PC-9 (cell line): ENCODE results near the gene LINS1. TPM values are rescaled to one million over a fixed set of nuclear protein-coding genes. Genes with fewer than 3 reads are reported as not detected.

Experiments used
- BruUV-seq: library from RNA; stranded (reverse); fragments of 400-500 nt; replicated peaks from 2 replicates; lab custom pipeline; 2021; lab: Mats Ljungman, UMichigan
- CTCF ChIA-PET: fragments of 300-600 bp; sonication (Branson Sonifier 250); formaldehyde crosslinking; loops from one replicate; lab custom pipeline; 2022; ENCODE audit warnings: antibody characterized with exemption; lab: Charles Lee
- POLR2A ChIA-PET: fragments of 300-600 bp; sonication (Branson Sonifier 250); formaldehyde crosslinking; loops from one replicate; lab custom pipeline; 2022; ENCODE audit warnings: antibody characterized with exemption; ENCODE audit not compliant: unreplicated experiment; lab: Charles Lee
- DNase-seq, 2 experiments: peaks; one replicate each; pipeline versions ENCODE4 v3.0.0 to v3.0.0-alpha.2; 2015 to 2022; ENCODE audit warnings: mixed read lengths in 1 of 2
- H2AFZ ChIP-seq: fragments of 200-600 bp; sonication (generic); 2 replicates; pipeline ENCODE4 v1.8.1; 2017; ENCODE audit warnings: antibody characterized with exemption
- H3F3A ChIP-seq: fragments of 200-600 bp; sonication (generic); 2 replicates; pipeline ENCODE4 v1.8.1; 2017; ENCODE audit warnings: antibody characterized with exemption, mild to moderate bottlenecking, low read depth; ENCODE audit not compliant: insufficient read depth
- H3K27ac ChIP-seq: fragments of 200-600 bp; sonication (generic); 2 replicates; pipeline ENCODE4 v1.6.1; 2016; ENCODE audit warnings: mixed run types
- H3K27me3 ChIP-seq: fragments of 200-600 bp; sonication (generic); 2 replicates; pipeline ENCODE4 v1.6.1; 2016; ENCODE audit warnings: low read depth, mixed run types; ENCODE audit not compliant: insufficient read depth
- H3K36me3 ChIP-seq: fragments of 200-600 bp; sonication (generic); 2 replicates; pipeline ENCODE4 v1.6.1; 2016; ENCODE audit warnings: low read depth, mixed run types
- H3K4me1 ChIP-seq: fragments of 200-600 bp; sonication (generic); replicated peaks from 2 replicates; pipeline ENCODE4 v1.6.1; 2016; ENCODE audit warnings: mixed run types; ENCODE audit not compliant: insufficient read depth
- H3K4me2 ChIP-seq: fragments of 200-600 bp; sonication (generic); 2 replicates; pipeline ENCODE4 v1.6.1; 2017; ENCODE audit warnings: mixed run types
- H3K4me3 ChIP-seq: fragments of 200-600 bp; sonication (generic); 2 replicates; pipeline ENCODE4 v1.6.1; 2016; ENCODE audit warnings: mixed run types
- H3K79me2 ChIP-seq: fragments of 200-600 bp; sonication (generic); 2 replicates; pipeline ENCODE4 v1.6.1; 2017; ENCODE audit warnings: low read depth, mixed run types
- H3K9me2 ChIP-seq: fragments of 200-600 bp; sonication (generic); 2 replicates; pipeline ENCODE4 v1.8.1; 2017; ENCODE audit warnings: mild to moderate bottlenecking; ENCODE audit not compliant: insufficient read depth
- H3K9me3 ChIP-seq: fragments of 200-600 bp; sonication (generic); 2 replicates; pipeline ENCODE4 v1.8.1; 2016; ENCODE audit warnings: low read depth; ENCODE audit not compliant: insufficient read depth
- H4K20me1 ChIP-seq: fragments of 200-600 bp; sonication (generic); 2 replicates; pipeline ENCODE4 v1.8.1; 2017; ENCODE audit not compliant: insufficient read depth
- EZH2 ChIP-seq: fragments of 200-600 bp; sonication (generic); IDR thresholded peaks from 2 replicates; pipeline ENCODE4 v1.8.0; 2017; ENCODE audit warnings: antibody characterized with exemption, low read depth
- intact Hi-C: fragments of 100-400 bp; cut with micrococcal nuclease; formaldehyde crosslinking; loops from one replicate; pipeline ENCODE4 v1.10.0; 2022; ENCODE audit not compliant: unreplicated experiment
- total RNA-seq: library from RNA; stranded (reverse); gene quantifications from 2 replicates; pipeline ENCODE4 v1.2.3, GENCODE V29; 2021
- TF ChIP-seq, protein P1 (sequence below): fragments of 200-600 bp; sonication (generic); conservative IDR thresholded peaks from 2 replicates; pipeline ENCODE4 v1.6.1; 2017; ENCODE audit warnings: mixed run types, antibody characterized with exemption, mild to moderate bottlenecking, moderate library complexity

LINS1 gene
- total RNA-seq, 1 experiment from 2014 or later: 10.9 TPM

DNA sequence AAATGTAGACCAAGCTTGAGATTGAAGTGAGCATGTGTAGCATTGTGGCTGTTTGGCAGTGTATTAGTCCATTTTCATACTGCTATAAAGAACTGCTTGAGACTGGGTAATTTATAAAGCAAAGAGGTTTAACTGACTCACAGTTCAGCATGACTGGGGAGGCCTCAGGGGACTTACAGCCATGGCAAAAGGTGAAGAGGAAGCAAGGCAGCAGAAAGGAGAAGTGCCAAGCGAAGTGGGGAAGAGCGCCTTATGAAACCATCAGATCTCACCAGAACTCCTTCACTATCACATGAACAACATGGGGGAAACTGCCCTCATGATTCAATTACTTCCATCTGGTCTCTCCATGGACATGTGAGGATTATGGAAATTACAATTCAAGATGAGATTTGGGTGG lies 64.7 kb downstream of the LINS1 start:
- Histone ChIP-seq H3K36me3 (no peaks in the 10 kb centered on the region), H3K4me3 (no peak overlapping the region), H3K4me1 (no peaks in the 10 kb centered on the region), H2AFZ (no peak overlapping the region), H4K20me1 (no peaks in the 10 kb centered on the region), H3K9me3 (no peaks in the 10 kb centered on the region), H3K4me2 (no peak overlapping the region), H3F3A (no peaks in the 10 kb centered on the region), H3K79me2 (no peaks in the 10 kb centered on the region), H3K9me2 (no peaks in the 10 kb centered on the region), H3K27ac (no peak overlapping the region), H3K27me3 (peaks cover 42% of the 10 kb centered on the region)
- no TSS peak for BruUV-seq
- ChIA-PET CTCF (no interaction called here), POLR2A (no interaction called here)
- no peak for TF ChIP-seq EZH2
- TF ChIP-seq, protein P1, sequence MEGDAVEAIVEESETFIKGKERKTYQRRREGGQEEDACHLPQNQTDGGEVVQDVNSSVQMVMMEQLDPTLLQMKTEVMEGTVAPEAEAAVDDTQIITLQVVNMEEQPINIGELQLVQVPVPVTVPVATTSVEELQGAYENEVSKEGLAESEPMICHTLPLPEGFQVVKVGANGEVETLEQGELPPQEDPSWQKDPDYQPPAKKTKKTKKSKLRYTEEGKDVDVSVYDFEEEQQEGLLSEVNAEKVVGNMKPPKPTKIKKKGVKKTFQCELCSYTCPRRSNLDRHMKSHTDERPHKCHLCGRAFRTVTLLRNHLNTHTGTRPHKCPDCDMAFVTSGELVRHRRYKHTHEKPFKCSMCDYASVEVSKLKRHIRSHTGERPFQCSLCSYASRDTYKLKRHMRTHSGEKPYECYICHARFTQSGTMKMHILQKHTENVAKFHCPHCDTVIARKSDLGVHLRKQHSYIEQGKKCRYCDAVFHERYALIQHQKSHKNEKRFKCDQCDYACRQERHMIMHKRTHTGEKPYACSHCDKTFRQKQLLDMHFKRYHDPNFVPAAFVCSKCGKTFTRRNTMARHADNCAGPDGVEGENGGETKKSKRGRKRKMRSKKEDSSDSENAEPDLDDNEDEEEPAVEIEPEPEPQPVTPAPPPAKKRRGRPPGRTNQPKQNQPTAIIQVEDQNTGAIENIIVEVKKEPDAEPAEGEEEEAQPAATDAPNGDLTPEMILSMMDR: no peak
- intact Hi-C loops: no loop called here
- DNase-seq: no peak

DNA sequence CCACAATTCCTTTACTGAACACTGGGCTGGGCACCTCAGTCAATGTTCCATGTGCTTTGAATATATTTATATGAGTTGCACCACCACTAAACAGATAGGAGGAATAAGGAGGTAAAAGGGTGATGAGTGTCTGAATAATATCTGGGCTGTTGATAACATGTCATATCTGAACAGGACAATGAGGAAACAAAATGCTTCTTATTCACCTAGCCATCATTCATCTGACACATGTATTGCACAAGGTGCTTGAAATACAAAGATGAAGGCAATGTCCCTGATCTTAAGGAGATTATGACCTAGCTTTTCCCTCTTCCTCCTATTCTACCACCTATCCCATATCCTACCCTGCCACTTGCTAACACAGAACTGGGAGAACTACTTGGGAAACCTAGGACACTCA lies 65.3 kb downstream of the LINS1 start:
- no peaks in the 10 kb centered on the region for H4K20me1 ChIP-seq
- no peak for DNase-seq
- no peaks in the 10 kb centered on the region for H3K79me2 ChIP-seq
- BruUV-seq: no TSS peak
- no peak overlapping the region for H3K4me2 ChIP-seq
- H3K4me1 ChIP-seq: no peaks in the 10 kb centered on the region
- H3K27ac ChIP-seq: no peak overlapping the region
- no peak overlapping the region for H2AFZ ChIP-seq
- no peak for TF ChIP-seq EZH2
- TF ChIP-seq, protein P1: no peak
- no peaks in the 10 kb centered on the region for H3K9me3 ChIP-seq
- no peak overlapping the region for H3K4me3 ChIP-seq
- no peaks in the 10 kb centered on the region for H3F3A ChIP-seq
- no peaks in the 10 kb centered on the region for H3K9me2 ChIP-seq
- peaks cover 48% of the 10 kb centered on the region for H3K27me3 ChIP-seq
- POLR2A ChIA-PET: no interaction called here
- CTCF ChIA-PET: no interaction called here
- intact Hi-C loops: no loop called here
- H3K36me3 ChIP-seq: no peaks in the 10 kb centered on the region

DNA sequence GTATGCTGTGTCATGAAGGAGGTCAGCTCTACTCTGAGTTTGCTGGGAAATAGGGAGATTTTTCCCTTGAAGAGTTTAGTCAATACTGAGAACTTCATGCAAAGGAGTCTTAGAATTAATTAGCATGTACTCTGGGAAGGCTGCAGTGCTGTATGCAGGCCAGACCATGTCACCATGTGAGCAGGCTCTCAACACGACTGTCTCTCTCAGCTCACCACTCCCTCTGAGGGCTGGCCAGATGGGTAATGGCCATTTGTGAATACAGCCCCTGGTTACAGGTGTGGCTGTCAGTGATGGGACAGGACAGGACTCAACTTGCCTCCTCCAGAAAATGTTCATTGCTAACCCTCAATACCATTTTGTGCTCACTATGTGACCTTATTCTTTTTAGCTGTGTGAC lies 68.1 kb downstream of the LINS1 start:
- Histone ChIP-seq H3K9me3 (no peaks in the 10 kb centered on the region), H3K79me2 (no peaks in the 10 kb centered on the region), H4K20me1 (no peaks in the 10 kb centered on the region), H3K4me3 (no peak overlapping the region), H3K4me1 (no peaks in the 10 kb centered on the region), H3K4me2 (no peak overlapping the region), H3F3A (no peaks in the 10 kb centered on the region), H2AFZ (no peak overlapping the region), H3K36me3 (no peaks in the 10 kb centered on the region), H3K9me2 (no peaks in the 10 kb centered on the region), H3K27me3 (peaks cover 75% of the 10 kb centered on the region), H3K27ac (no peak overlapping the region)
- intact Hi-C loops: no loop called here
- POLR2A ChIA-PET: no interaction called here
- TF ChIP-seq EZH2: no peak
- TF ChIP-seq, protein P1: no peak
- BruUV-seq: no TSS peak
- CTCF ChIA-PET: no interaction called here
- DNase-seq: no peak
